ENCODE measurements around the gene DROSHA. TPM values are rescaled to one million over a fixed set of nuclear protein-coding genes. Genes with fewer than 3 reads are reported as not detected.

DROSHA gene
- total and polyA plus RNA-seq, 10 donors = 34.8 to 68.5 (median 46.0) TPM

- H3K36me3 ChIP-seq = peaks cover 10 to 97% (median 68%) of the 10 kb centered on the region in 6 donors
- intact Hi-C loops (cut with DNase I; ENCODE audit: low total_unique reads) = no loop called here
- no peaks in the 10 kb centered on the region for H3K4me1 ChIP-seq
- no peak for DNase-seq
- WGBS, 5 donors = 97 to 99% (median 98%) methylated on average over 3 of the region's 3 CpGs
- peaks cover 4 to 44% (median 23%) of the 10 kb centered on the region in 8 donors for H3K9me3 ChIP-seq
- H3K27ac ChIP-seq = no peak overlapping the region
- H3K4me3 ChIP-seq = no peak overlapping the region
- no peaks in the 10 kb centered on the region for H3K27me3 ChIP-seq (replicated peaks in 1 of 7)
- TF ChIP-seq POLR2AphosphoS5 (IDR thresholded peaks at IDR 0.05) = no peak
- no peak for TF ChIP-seq POLR2A (IDR thresholded peaks at IDR 0.05)
- TF ChIP-seq, protein P1, sequence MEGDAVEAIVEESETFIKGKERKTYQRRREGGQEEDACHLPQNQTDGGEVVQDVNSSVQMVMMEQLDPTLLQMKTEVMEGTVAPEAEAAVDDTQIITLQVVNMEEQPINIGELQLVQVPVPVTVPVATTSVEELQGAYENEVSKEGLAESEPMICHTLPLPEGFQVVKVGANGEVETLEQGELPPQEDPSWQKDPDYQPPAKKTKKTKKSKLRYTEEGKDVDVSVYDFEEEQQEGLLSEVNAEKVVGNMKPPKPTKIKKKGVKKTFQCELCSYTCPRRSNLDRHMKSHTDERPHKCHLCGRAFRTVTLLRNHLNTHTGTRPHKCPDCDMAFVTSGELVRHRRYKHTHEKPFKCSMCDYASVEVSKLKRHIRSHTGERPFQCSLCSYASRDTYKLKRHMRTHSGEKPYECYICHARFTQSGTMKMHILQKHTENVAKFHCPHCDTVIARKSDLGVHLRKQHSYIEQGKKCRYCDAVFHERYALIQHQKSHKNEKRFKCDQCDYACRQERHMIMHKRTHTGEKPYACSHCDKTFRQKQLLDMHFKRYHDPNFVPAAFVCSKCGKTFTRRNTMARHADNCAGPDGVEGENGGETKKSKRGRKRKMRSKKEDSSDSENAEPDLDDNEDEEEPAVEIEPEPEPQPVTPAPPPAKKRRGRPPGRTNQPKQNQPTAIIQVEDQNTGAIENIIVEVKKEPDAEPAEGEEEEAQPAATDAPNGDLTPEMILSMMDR (IDR thresholded peaks at IDR 0.05 in 8 of 11, conservative IDR thresholded peaks at IDR 0.05 in 3 of 11) = no peak
These were observed 72.3 kb downstream of the DROSHA start for GRCh38 chr5:31459594-31459993.

DNA sequence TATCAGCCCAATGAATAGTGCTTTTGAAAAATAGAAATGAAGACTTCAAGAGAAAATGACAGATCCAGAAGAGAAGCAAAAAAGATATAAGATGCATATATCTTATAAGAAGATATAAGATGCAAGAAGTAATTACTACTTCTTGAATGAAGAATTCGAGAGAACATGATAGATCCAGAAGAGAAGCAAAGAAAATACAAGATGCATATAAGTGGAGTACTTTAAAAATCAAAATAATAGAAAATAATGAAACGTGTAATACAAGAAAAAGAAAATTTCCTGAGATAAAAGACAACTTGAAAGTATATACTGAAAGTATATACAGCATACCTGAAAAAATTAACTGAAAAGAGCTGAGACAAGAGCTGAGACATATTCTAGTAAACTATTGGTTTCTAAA lies 76.7 kb downstream of the DROSHA start:
- WGBS, 5 donors = 94 to 98% (median 96%) methylated on average over 2 of the region's 2 CpGs
- Histone ChIP-seq H3K36me3 (peaks cover 3 to 76% (median 47%) of the 10 kb centered on the region in 6 donors), H3K27me3 (replicated peaks in 1 of 7) (no peaks in the 10 kb centered on the region), H3K9me3 (peaks cover 4 to 26% (median 17%) of the 10 kb centered on the region in 8 donors), H3K4me3 (no peak overlapping the region), H3K27ac (no peak overlapping the region), H3K4me1 (no peaks in the 10 kb centered on the region)
- TF ChIP-seq, protein P1 (IDR thresholded peaks at IDR 0.05 in 8 of 11, conservative IDR thresholded peaks at IDR 0.05 in 3 of 11) = no peak
- TF ChIP-seq POLR2A (IDR thresholded peaks at IDR 0.05) (no peak), POLR2AphosphoS5 (IDR thresholded peaks at IDR 0.05) (no peak)
- intact Hi-C loops (cut with DNase I; ENCODE audit: low total_unique reads) = no loop called here
- DNase-seq = no peak

DNA sequence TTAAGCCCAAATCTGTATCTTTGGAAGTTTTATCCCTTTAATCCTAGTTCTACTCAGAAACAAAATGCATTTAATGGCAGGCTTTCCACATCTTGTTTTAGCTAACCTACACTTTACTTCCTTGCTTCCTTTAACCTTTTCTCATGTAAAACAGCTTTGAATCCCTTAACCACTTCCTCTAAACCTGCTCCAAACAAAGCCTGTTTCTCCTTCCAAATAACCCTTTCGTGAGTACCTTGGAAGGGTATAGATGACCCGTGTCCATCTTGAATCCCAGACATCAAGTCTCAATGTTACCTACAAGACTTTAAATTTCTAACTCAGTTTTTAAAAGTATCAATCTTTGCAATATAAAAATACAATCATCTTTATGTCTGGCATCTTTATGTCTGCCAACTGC lies 78.4 kb downstream of the DROSHA start:
- no peak overlapping the region for H3K27ac ChIP-seq
- H3K36me3 ChIP-seq = peaks cover 3 to 76% (median 55%) of the 10 kb centered on the region in 6 donors
- intact Hi-C loops (cut with DNase I; ENCODE audit: low total_unique reads) = no loop called here
- no peak for DNase-seq
- no peaks in the 10 kb centered on the region for H3K27me3 ChIP-seq (replicated peaks in 1 of 7)
- no peak overlapping the region for H3K4me3 ChIP-seq
- peaks cover 4 to 26% (median 17%) of the 10 kb centered on the region in 8 donors for H3K9me3 ChIP-seq
- 83 to 96% (median 90%) methylated on average over 2 of the region's 2 CpGs for WGBS, 5 donors
- TF ChIP-seq POLR2AphosphoS5 (IDR thresholded peaks at IDR 0.05) (no peak), POLR2A (IDR thresholded peaks at IDR 0.05) (no peak)
- TF ChIP-seq, protein P1 (IDR thresholded peaks at IDR 0.05 in 8 of 11, conservative IDR thresholded peaks at IDR 0.05 in 3 of 11) = no peak
- H3K4me1 ChIP-seq = no peaks in the 10 kb centered on the region

DNA sequence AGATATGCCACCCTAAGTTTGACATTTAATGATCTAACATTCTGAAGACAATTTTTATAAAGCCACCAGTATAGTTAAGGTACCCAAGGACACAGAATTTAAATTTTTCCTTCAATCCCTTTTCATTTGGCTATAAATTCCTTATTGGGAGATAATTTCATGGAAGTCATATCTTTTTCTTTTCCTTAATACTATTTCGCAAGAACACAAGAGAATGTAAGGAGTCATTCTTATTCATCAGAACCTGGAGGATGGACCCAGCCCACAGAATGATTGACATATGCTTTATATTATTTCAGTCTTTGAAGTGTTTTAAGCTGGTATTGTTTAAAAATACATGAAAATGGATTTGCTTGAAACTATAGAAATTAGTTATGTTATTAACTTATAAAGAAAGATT lies 79.6 kb downstream of the DROSHA start:
- intact Hi-C loops (cut with DNase I; ENCODE audit: low total_unique reads) = no loop called here
- Histone ChIP-seq H3K27me3 (replicated peaks in 1 of 7) (no peaks in the 10 kb centered on the region), H3K36me3 (peaks cover 0 to 76% (median 55%) of the 10 kb centered on the region in 6 donors), H3K4me1 (no peaks in the 10 kb centered on the region), H3K27ac (no peak overlapping the region), H3K4me3 (no peak overlapping the region), H3K9me3 (peaks cover 4 to 24% (median 16%) of the 10 kb centered on the region in 8 donors)
- TF ChIP-seq, protein P1 (IDR thresholded peaks at IDR 0.05 in 8 of 11, conservative IDR thresholded peaks at IDR 0.05 in 3 of 11) = no peak
- TF ChIP-seq POLR2A (IDR thresholded peaks at IDR 0.05) (no peak), POLR2AphosphoS5 (IDR thresholded peaks at IDR 0.05) (no peak)
- 0 to 75% (median 0%) methylated on average over 1 of the region's 1 CpG for WGBS, 5 donors
- no peak for DNase-seq
